Neutrophil (primary cell): Measurements from ENCODE around the gene CCDC146.
A peak's percentile ranks its signal among the peaks of the same experiment; 100 is the strongest.

Experiments used
- H3K27ac ChIP-seq: fragments of 200-600 bp; sonication (generic); 2 replicates; pipeline ENCODE4 v1.5.1; 2016; ENCODE audit warnings: mild to moderate bottlenecking, moderate library complexity
- H3K27me3 ChIP-seq: fragments of 200-600 bp; sonication (generic); 2 replicates; pipeline ENCODE4 v1.6.0; 2016; ENCODE audit warnings: mild to moderate bottlenecking
- H3K36me3 ChIP-seq: fragments of 200-600 bp; sonication (generic); 2 replicates; pipeline ENCODE4 v1.5.1; 2017
- H3K4me1 ChIP-seq, 2 experiments: fragments of 200-600 bp in 1 of 2; sonication (generic) in 1 of 2; 1 replicate in 1 of 2; 2 replicates in 1 of 2; pipeline versions ENCODE4 v1.5.1 to v1.6.1; 2013 to 2016; ENCODE audit warnings: low read depth in 1 of 2, low read length in 1 of 2, mild to moderate bottlenecking in 1 of 2, moderate library complexity in 1 of 2; ENCODE audit not compliant: control insufficient read depth in 1 of 2, insufficient read depth in 1 of 2
- H3K4me3 ChIP-seq, 2 experiments: fragments of 200-600 bp in 1 of 2; sonication (generic) in 1 of 2; 1 replicate in 1 of 2; 2 replicates in 1 of 2; pipeline ENCODE4 v1.5.1; 2013 to 2016; ENCODE audit warnings: low read depth in 1 of 2, low read length in 1 of 2, mild to moderate bottlenecking in 1 of 2, moderate library complexity in 1 of 2
- H3K9me3 ChIP-seq: fragments of 200-600 bp; sonication (generic); 2 replicates; pipeline ENCODE4 v1.5.1; 2016
- CTCF ChIP-seq: fragments of 200-600 bp; sonication (generic); IDR thresholded peaks from 2 replicates; pipeline ENCODE4 v1.5.1; 2016; ENCODE audit warnings: antibody characterized with exemption

The CCDC146 gene

GRCh38 chr7:77320137-77320536 lies 197.7 kb downstream of the CCDC146 start:
- Histone ChIP-seq H3K36me3 (peaks cover 43% of the 10 kb centered on the region), H3K4me3 (no peak overlapping the region), H3K27ac (no peak overlapping the region), H3K9me3 (no peaks in the 10 kb centered on the region), H3K4me1 (peaks cover 6 to 12% of the 10 kb centered on the region in 2 experiments), H3K27me3 (no peaks in the 10 kb centered on the region)
- TF ChIP-seq CTCF = no peak

GRCh38 chr7:77320714-77321113 lies 198.3 kb downstream of the CCDC146 start:
- Histone ChIP-seq H3K36me3 (peaks cover 47% of the 10 kb centered on the region), H3K4me3 (no peak overlapping the region), H3K27ac (no peak overlapping the region), H3K9me3 (no peaks in the 10 kb centered on the region), H3K4me1 (peaks cover 6 to 12% of the 10 kb centered on the region in 2 experiments), H3K27me3 (no peaks in the 10 kb centered on the region)
- TF ChIP-seq CTCF = no peak

- TF ChIP-seq CTCF = no peak
- Histone ChIP-seq H3K27me3 (no peaks in the 10 kb centered on the region), H3K36me3 (peaks cover 51% of the 10 kb centered on the region), H3K4me1 (peaks cover 6 to 10% of the 10 kb centered on the region in 2 experiments), H3K4me3 (no peak overlapping the region), H3K9me3 (no peaks in the 10 kb centered on the region), H3K27ac (no peak overlapping the region)
Observed at GRCh38 chr7:77321300-77321699, 198.9 kb downstream of the CCDC146 start.

GRCh38 chr7:77326131-77326530 lies 203.7 kb downstream of the CCDC146 start:
- Histone ChIP-seq H3K9me3 (no peaks in the 10 kb centered on the region), H3K36me3 (peaks cover 35% of the 10 kb centered on the region), H3K27ac (no peak overlapping the region), H3K4me3 (no peak overlapping the region), H3K4me1 (peaks cover 32 to 34% of the 10 kb centered on the region in 2 experiments), H3K27me3 (no peaks in the 10 kb centered on the region)
- TF ChIP-seq CTCF = no peak

GRCh38 chr7:77327067-77327931 lies 204.9 kb downstream of the CCDC146 start:
- H3K4me1 ChIP-seq = peaks cover 40 to 43% of the 10 kb centered on the region in 2 experiments

More at GRCh38 chr7:77327067-77327931, 204.9 kb downstream of the CCDC146 start:
- TF ChIP-seq CTCF = no peak
- Histone ChIP-seq H3K27me3 (no peaks in the 10 kb centered on the region), H3K27ac (peak overlapping the region; percentile 38), H3K36me3 (peaks cover 24% of the 10 kb centered on the region), H3K4me3 (no peak overlapping the region), H3K9me3 (no peaks in the 10 kb centered on the region)
